K562 (cell line): Measurements from ENCODE around the gene SAMD11. TPM values are rescaled to one million over a fixed set of nuclear protein-coding genes. Genes with fewer than 3 reads are reported as not detected.

Experiments used
- ATAC-seq: fragments of 200-7000 bp; cut with Tn5 transposase; 3 replicates; pipeline ENCODE4 v1.9.1; 2020; ENCODE audit warnings: moderate library complexity
- BruUV-seq: library from RNA; stranded (reverse); fragments of 400-500 nt; replicated peaks from 2 replicates; lab custom pipeline; 2021; lab: Mats Ljungman, UMichigan
- CTCF ChIA-PET: fragments of 300-600 bp; formaldehyde crosslinking; extraction: SDS; loops from one replicate; lab custom pipeline; 2021; ENCODE audit warnings: low intra/inter-chr PET ratio; lab: Yijun Ruan, JAX
- POLR2A ChIA-PET: fragments of 300-600, 350-650 bp; sonication (Branson Sonifier 250); formaldehyde crosslinking; extraction: SDS; loops from one replicate; lab custom pipeline; 2021; ENCODE audit warnings: antibody characterized with exemption, inconsistent platforms; lab: Yijun Ruan, JAX
- DNase-seq, 4 experiments: peaks; one replicate each; pipeline versions ENCODE4 v3.0.0 to v3.0.0-alpha.2; 2011 to 2018; ENCODE audit warnings: low spot score in 3 of 4, mixed read lengths in 3 of 4; ENCODE audit errors: extremely low read depth in 1 of 4
- FAIRE-seq: peaks from 2 replicates; lab custom pipeline; 2011; peaks lifted over from hg19 to GRCh38; lab: Jason Lieb, UNC
- H2AFZ ChIP-seq: 2 replicates; pipeline ENCODE4 v1.6.0; 2011; ENCODE audit warnings: low read depth, low read length, control low read depth, inconsistent platforms
- H3K27ac ChIP-seq: fragments of 200-600 bp; 3 replicates; pipeline ENCODE4 v1.8.0; 2011; ENCODE audit warnings: low read depth, mild to moderate bottlenecking, control low read depth, inconsistent platforms, low read length, moderate library complexity, mixed read lengths; ENCODE audit errors: extremely low read depth
- H3K27me3 ChIP-seq, 2 experiments: fragments of 300-600 bp in 1 of 2; 2 replicates in 1 of 2; 3 replicates in 1 of 2; pipeline versions ENCODE4 v1.6.0 to v1.8.0; 2011; ENCODE audit warnings: inconsistent platforms in 2 of 2, low read length in 2 of 2, mild to moderate bottlenecking in 1 of 2, mixed read lengths in 1 of 2, moderate library complexity in 1 of 2; ENCODE audit not compliant: control insufficient read depth in 2 of 2, insufficient read depth in 2 of 2
- H3K36me3 ChIP-seq: fragments of 300-600 bp; 3 replicates; pipeline ENCODE4 v1.8.0; 2011; ENCODE audit warnings: mild to moderate bottlenecking, low read length, inconsistent platforms; ENCODE audit not compliant: control insufficient read depth, insufficient read depth
- H3K4me1 ChIP-seq, 2 experiments: fragments of 200-600 bp in 1 of 2; replicated peaks in 1 of 2; 2 replicates in 1 of 2; 3 replicates in 1 of 2; pipeline versions ENCODE4 v1.5.1 to v1.8.0; 2011; ENCODE audit warnings: inconsistent platforms in 2 of 2, low read length in 2 of 2, mild to moderate bottlenecking in 1 of 2, mixed read lengths in 1 of 2, moderate library complexity in 1 of 2; ENCODE audit not compliant: control insufficient read depth in 2 of 2, insufficient read depth in 2 of 2
- H3K4me2 ChIP-seq: 2 replicates; pipeline ENCODE4 v1.6.1; 2011; ENCODE audit warnings: low read length, control low read depth, inconsistent platforms, mixed read lengths; ENCODE audit not compliant: insufficient read depth
- H3K4me3 ChIP-seq: fragments of 200-600 bp; sonication (generic), shearing (Covaris generic); 2 replicates; pipeline ENCODE4 v1.5.1; 2016; ENCODE audit warnings: control low read depth, inconsistent platforms
- H3K79me2 ChIP-seq: fragments of 200-600 bp; 3 replicates; pipeline ENCODE4 v1.8.0; 2011; ENCODE audit warnings: low read length, inconsistent platforms; ENCODE audit not compliant: control insufficient read depth, insufficient read depth
- H3K9ac ChIP-seq, 2 experiments: 2 replicates each; pipeline versions ENCODE4 v1.6.0 to v1.6.1; 2011; ENCODE audit warnings: low read depth in 2 of 2, low read length in 2 of 2, control low read depth in 1 of 2, inconsistent platforms in 1 of 2, mild to moderate bottlenecking in 1 of 2, mixed read lengths in 1 of 2; ENCODE audit not compliant: insufficient read depth in 1 of 2
- H3K9me1 ChIP-seq: one replicate; pipeline ENCODE4 v1.6.0; 2011; ENCODE audit warnings: inconsistent platforms, mild to moderate bottlenecking, low read length, moderate library complexity; ENCODE audit not compliant: control insufficient read depth, insufficient read depth
- H3K9me3 ChIP-seq: replicated peaks from 2 replicates; pipeline ENCODE4 v1.5.1; 2011; ENCODE audit warnings: low read depth, low read length, inconsistent platforms; ENCODE audit not compliant: control insufficient read depth, insufficient read depth
- H4K20me1 ChIP-seq: replicated peaks from 2 replicates; pipeline ENCODE4 v1.6.1; 2011; ENCODE audit warnings: low read length, inconsistent platforms, mixed read lengths; ENCODE audit not compliant: control insufficient read depth, insufficient read depth
- ELF1 ChIP-seq: fragments of 200-800 bp; sonication (Bioruptor generic); IDR thresholded peaks from 2 replicates; pipeline ENCODE4 v1.6.1; 2016; ENCODE audit warnings: missing genetic modification characterization, missing compliant biosample characterization
- ETV5 ChIP-seq: sonication (generic); formaldehyde crosslinking; IDR thresholded peaks from 2 replicates; pipeline ENCODE4 v1.4.0; 2020; ENCODE audit warnings: low read depth, mild to moderate bottlenecking, missing genetic modification reagents
- GTF2E2 ChIP-seq: fragments of 200-800 bp; sonication (Bioruptor generic); IDR thresholded peaks from 2 replicates; pipeline ENCODE4 v1.6.1; 2016; ENCODE audit warnings: missing genetic modification characterization, missing compliant biosample characterization
- KLF1 ChIP-seq: fragments of 450-650 bp; IDR thresholded peaks from 2 replicates; pipeline ENCODE4 v1.6.1; 2016; ENCODE audit warnings: missing genetic modification characterization, missing compliant biosample characterization
- MBD2 ChIP-seq: sonication (generic); IDR thresholded peaks from 2 replicates; pipeline ENCODE4 v1.6.1; 2016; ENCODE audit warnings: low read depth, borderline replicate concordance
- MLLT1 ChIP-seq, 2 experiments: fragments of 450-650 bp; IDR thresholded peaks; 2 replicates each; pipeline ENCODE4 v1.6.1; 2016
- NR2C2 ChIP-seq, 2 experiments: fragments of 200-800 bp in 1 of 2; sonication (Bioruptor generic) in 1 of 2; sonication (generic) in 1 of 2; formaldehyde crosslinking in 1 of 2; IDR thresholded peaks; 2 replicates each; pipeline versions ENCODE4 v1.6.1 to v1.8.0; 2016 to 2022; ENCODE audit warnings: mild to moderate bottlenecking in 1 of 2, missing compliant biosample characterization in 1 of 2, missing genetic modification characterization in 1 of 2, missing genetic modification reagents in 1 of 2
- POLR2AphosphoS5 ChIP-seq: IDR thresholded peaks from 2 replicates; pipeline ENCODE4 v1.6.1; 2011; ENCODE audit warnings: mild to moderate bottlenecking, low read depth, low read length, moderate library complexity; ENCODE audit not compliant: control insufficient read depth, insufficient read depth
- PTTG1 ChIP-seq: fragments of 450-650 bp; IDR thresholded peaks from 2 replicates; pipeline ENCODE4 v1.6.1; 2016; ENCODE audit warnings: low read depth, mild to moderate bottlenecking, missing genetic modification characterization, missing compliant biosample characterization
- SIN3A ChIP-seq, 2 experiments: fragments of 150-350 bp in 1 of 2; IDR thresholded peaks; 2 replicates each; pipeline ENCODE4 v1.6.1; 2011 to 2016; ENCODE audit warnings: borderline replicate concordance in 2 of 2, low read depth in 2 of 2, low read length in 2 of 2, mild to moderate bottlenecking in 2 of 2, moderate library complexity in 2 of 2; ENCODE audit not compliant: control insufficient read depth in 1 of 2
- SNAPC5 ChIP-seq: fragments of 250-450 bp; sonication (Bioruptor Pico); IDR thresholded peaks from 2 replicates; pipeline ENCODE4 v1.8.0; 2021; ENCODE audit warnings: moderate library complexity, mild to moderate bottlenecking, inconsistent platforms
- TBP ChIP-seq: optimal IDR thresholded peaks from 2 replicates; pipeline ENCODE3; 2011; ENCODE audit warnings: low read depth, low read length, improper control_type of control experiment
- TOE1 ChIP-seq, 2 experiments: fragments of 450-650 bp in 1 of 2; sonication (generic) in 1 of 2; formaldehyde crosslinking in 1 of 2; IDR thresholded peaks; 2 replicates each; pipeline versions ENCODE4 v1.7.1 to v1.8.0; 2016 to 2022; ENCODE audit warnings: borderline replicate concordance in 2 of 2, mild to moderate bottlenecking in 2 of 2, antibody characterized with exemption in 1 of 2, inconsistent platforms in 1 of 2, low read depth in 1 of 2, missing genetic modification reagents in 1 of 2, moderate library complexity in 1 of 2
- TSHZ1 ChIP-seq: fragments of 250-450 bp; sonication (Bioruptor Pico); IDR thresholded peaks from 2 replicates; pipeline ENCODE4 v1.4.0; 2020; ENCODE audit warnings: mild to moderate bottlenecking, moderate library complexity
- WGBS: fragments of 100-300 bp; shearing (Covaris generic); methylation state at CpG from one replicate; pipeline ENCODE4 v1.1.6; 2016; ENCODE audit warnings: low coverage, mixed read lengths; ENCODE audit not compliant: insufficient coverage; ENCODE audit errors: missing lambda C conversion rate; 5-methylcytosine and 5-hydroxymethylcytosine counted together
- in situ Hi-C: fragments of 300-500 bp; cut with MboI; formaldehyde crosslinking; loops from 4 replicates; pipeline ENCODE4 v1.15.0; 2018; ENCODE audit warnings: inconsistent platforms, mixed read lengths
- intact Hi-C: fragments of 100-400 bp; cut with micrococcal nuclease; formaldehyde crosslinking; loops from 2 replicates; pipeline ENCODE4 v1.14.2; 2022
- polyA plus RNA-seq, 8 experiments: library from polyadenylated mRNA; depleted of rRNA in 4 of 8; stranded (reverse) in 5 of 8; unstranded in 3 of 8; fragments of >200 nt; fragmentation: Nextera tagmentation in 2 of 8; fragmentation: Illumina TruSeq in 1 of 8; extraction: Ambion mirVana in 2 of 8; extraction: Trizol in 1 of 8; gene quantifications; 2 replicates each; pipeline versions ENCODE4 v1.2.1 to v1.2.3, GENCODE V29; 2011 to 2014; ENCODE audit warnings: inconsistent platforms in 1 of 8, missing spikeins in 1 of 8
- total RNA-seq, 7 experiments: library from RNA; depleted of rRNA in 6 of 7; stranded (reverse); fragments of >200 nt in 6 of 7; fragmentation: Illumina TruSeq in 2 of 7; extraction: Trizol in 2 of 7; gene quantifications; 2 replicates each; pipeline versions ENCODE4 v1.2.1 to v1.2.3, GENCODE V29; 2011 to 2021; ENCODE audit warnings: low replicate concordance in 1 of 7

Gene SAMD11
- total and polyA plus RNA-seq, 9 of the 15 experiments (the other 6 are each of a cell fraction or from before 2014, with no cell fraction given), result 0.07 to 0.82 (median 0.11) TPM; not detected in 2

GRCh38 chr1:958823-959730, 35.4 kb downstream of the SAMD11 start, which contains the start of gene NOC2L:
NOC2L (minus strand) TSS chr1:959256; CDS start chr1:959240, 16 bp downstream.
- no peaks in the 10 kb centered on the region for H3K9me3 ChIP-seq
- peak within 1 kb of the TSS; percentile 64 for H2AFZ ChIP-seq
- 4% methylated on average over 72 of the region's 101 CpGs for WGBS
- in situ Hi-C loops (no loop called here), intact Hi-C loops (no loop called here)
- H3K36me3 ChIP-seq, result peaks cover 65% of the 10 kb centered on the region
- peak within 1 kb of the TSS; percentile 87 to 99 for H3K9ac ChIP-seq
- peaks cover 46% of the 10 kb centered on the region for H3K79me2 ChIP-seq
- ChIA-PET CTCF (no interaction called here), POLR2A (interaction anchor here (0.6 to 1.2 kb wide), 5 partner anchors 10 to 54 kb away, joined by 3 to 7 read pairs (median 4); no protein-coding TSS in a partner anchor)
- H3K27me3 ChIP-seq, result no peaks in the 10 kb centered on the region
- H4K20me1 ChIP-seq, result peaks cover 7% of the 10 kb centered on the region
- H3K4me3 ChIP-seq, result peak within 1 kb of the TSS; percentile 88
- no peaks in the 10 kb centered on the region for H3K9me1 ChIP-seq
- ATAC-seq (peak; percentile 90), DNase-seq (peak; percentile 86 to 96 (median 91)), FAIRE-seq (peak; percentile 89)
- peak within 1 kb of the TSS; percentile 71 for H3K27ac ChIP-seq
- peaks cover 13 to 71% of the 10 kb centered on the region in 2 experiments for H3K4me1 ChIP-seq
- TSS peak; percentile 82 for BruUV-seq
- H3K4me2 ChIP-seq, result peak within 1 kb of the TSS; percentile 99
- TF ChIP-seq SNAPC5 (CRISPR knock-in tag) (no peak), TOE1 (IDR thresholded peaks at IDR 0.05; ENCODE audit: borderline replicate concordance) (peak; percentile 74; the same call in 1 of the 2 replicates), TOE1 (CRISPR knock-in tag; IDR thresholded peaks at IDR 0.05; ENCODE audit: borderline replicate concordance, low read depth) (no peak), MLLT1 (IDR thresholded peaks at IDR 0.05) (no peak), ETV5 (CRISPR knock-in tag) (peak; percentile 69), POLR2AphosphoS5 (peak; percentile 56; the same call in 1 of the 2 replicates), NR2C2 (CRISPR knock-in tag; IDR thresholded peaks at IDR 0.05) (0 out of 2 replicates have a peak, but pooled peaks have one; percentile 37), NR2C2 (tag; IDR thresholded peaks at IDR 0.05) (peak; percentile 35), SIN3A (IDR thresholded peaks at IDR 0.05; ENCODE audit: borderline replicate concordance in 2 of 2, control insufficient read depth in 1 of 2, low read depth in 2 of 2, low read length in 2 of 2) (peak; percentile 89 to 95), TSHZ1 (no peak), GTF2E2 (tag) (no peak), TBP (peak; percentile 74), PTTG1 (tag) (no peak), KLF1 (tag) (0 out of 2 replicates have a peak, but pooled peaks have one; percentile 32), MBD2 (peak; percentile 65), ELF1 (peak; percentile 62)
